Liver (tissue), 9 donors: Measurements from ENCODE around the gene PIEZO2. TPM values are rescaled to one million over a fixed set of nuclear protein-coding genes. Genes with fewer than 3 reads are reported as not detected.

Experiments
- DNase-seq: peaks from one replicate; pipeline ENCODE4 v3.0.0-alpha.2; 2017; ENCODE audit warnings: low spot score
- H3K27ac ChIP-seq, 2 donors: one replicate each; pipeline ENCODE4 v1.7.0; 2013; ENCODE audit warnings: inconsistent platforms in 2 of 2, low read length in 2 of 2, control low read depth in 1 of 2, low read depth in 1 of 2, mild to moderate bottlenecking in 1 of 2
- H3K27me3 ChIP-seq, 4 donors: one replicate each; pipeline versions ENCODE4 v1.6.1 to v1.7.0; 2013; ENCODE audit warnings: low read length in 3 of 4, inconsistent platforms in 1 of 4, mild to moderate bottlenecking in 1 of 4, moderate library complexity in 1 of 4; ENCODE audit not compliant: control insufficient read depth in 4 of 4, insufficient read depth in 4 of 4
- H3K36me3 ChIP-seq, 4 donors: one replicate each; pipeline versions ENCODE4 v1.6.1 to v1.7.0; 2013; ENCODE audit warnings: low read length in 3 of 4, mild to moderate bottlenecking in 3 of 4, low read depth in 1 of 4, moderate library complexity in 1 of 4; ENCODE audit not compliant: control insufficient read depth in 4 of 4, insufficient read depth in 3 of 4
- H3K4me1 ChIP-seq, 4 donors: one replicate each; pipeline versions ENCODE4 v1.6.1 to v1.7.0; 2013; ENCODE audit warnings: low read length in 3 of 4, mild to moderate bottlenecking in 3 of 4, moderate library complexity in 1 of 4; ENCODE audit not compliant: control insufficient read depth in 4 of 4, insufficient read depth in 4 of 4
- H3K4me3 ChIP-seq, 3 donors: one replicate each; pipeline versions ENCODE4 v1.6.1 to v1.7.0; 2013; ENCODE audit warnings: low read length in 3 of 3, control low read depth in 1 of 3, low read depth in 1 of 3, mild to moderate bottlenecking in 1 of 3
- H3K9ac ChIP-seq, 2 donors: one replicate each; pipeline ENCODE4 v1.7.0; 2013; ENCODE audit warnings: low read length in 2 of 2, mild to moderate bottlenecking in 2 of 2, moderate library complexity in 2 of 2, control low read depth in 1 of 2, low read depth in 1 of 2
- H3K9me3 ChIP-seq, 4 donors: one replicate each; pipeline versions ENCODE4 v1.6.1 to v1.7.0; 2013; ENCODE audit warnings: low read length in 3 of 4; ENCODE audit not compliant: control insufficient read depth in 4 of 4
- CTCF ChIP-seq: fragments of 150-350 bp; IDR thresholded peaks from 2 replicates; pipeline ENCODE4 v1.5.1; 2017; ENCODE audit warnings: improper control_type of control experiment, low read depth, low read length; ENCODE audit not compliant: missing input control
- EGR1 ChIP-seq, 2 donors: IDR thresholded peaks; 2 replicates each; pipeline ENCODE4 v1.6.1; 2016 to 2018; ENCODE audit warnings: antibody characterized with exemption in 2 of 2, low read depth in 2 of 2
- FOXA1 ChIP-seq: IDR thresholded peaks from 2 replicates; pipeline ENCODE4 v1.6.1; 2016; ENCODE audit warnings: antibody characterized with exemption
- GABPA ChIP-seq, 2 donors: IDR thresholded peaks in 1 of 2; conservative IDR thresholded peaks in 1 of 2; 2 replicates each; pipeline ENCODE4 v1.6.1; 2016; ENCODE audit warnings: antibody characterized with exemption in 2 of 2, mild to moderate bottlenecking in 1 of 2, moderate library complexity in 1 of 2
- HNF4A ChIP-seq, 2 donors: conservative IDR thresholded peaks; 2 replicates each; pipeline ENCODE4 v1.6.1; 2016; ENCODE audit warnings: antibody characterized with exemption in 2 of 2, mild to moderate bottlenecking in 2 of 2
- NR2F2 ChIP-seq: IDR thresholded peaks from 2 replicates; pipeline ENCODE4 v1.6.1; 2016; ENCODE audit warnings: antibody characterized with exemption
- RAD21 ChIP-seq, 2 donors: IDR thresholded peaks; 2 replicates each; pipeline ENCODE4 v1.6.1; 2016; ENCODE audit warnings: antibody characterized with exemption in 2 of 2, mild to moderate bottlenecking in 2 of 2
- REST ChIP-seq: IDR thresholded peaks from 2 replicates; pipeline ENCODE4 v1.6.1; 2016; ENCODE audit warnings: antibody characterized with exemption, mild to moderate bottlenecking
- WGBS: extraction: QIAGEN DNeasy Blood & Tissue Kit; methylation state at CpG from one replicate; pipeline ENCODE4 v1.1.7; 2013; 5-methylcytosine and 5-hydroxymethylcytosine counted together
- polyA plus RNA-seq, 2 donors: library from polyadenylated mRNA; stranded (reverse) in 1 of 2; unstranded in 1 of 2; fragments of 200-250 nt in 1 of 2; fragments of >200 nt in 1 of 2; fragmentation: Nextera tagmentation in 1 of 2; extraction: Ambion mirVana in 1 of 2; gene quantifications; one replicate each; pipeline versions ENCODE4 v1.2.1 to v1.2.3, GENCODE V29; 2013 to 2015
- total RNA-seq, 2 donors: library from RNA; depleted of rRNA; stranded (reverse); fragments of >200 nt; gene quantifications; one replicate each; pipeline ENCODE4 v1.2.3, GENCODE V29; 2014
- TF ChIP-seq, protein P1 (sequence below): IDR thresholded peaks from 2 replicates; pipeline ENCODE4 v1.6.1; 2016; ENCODE audit warnings: antibody characterized with exemption
- TF ChIP-seq, protein P2 (sequence below): IDR thresholded peaks from 2 replicates; pipeline ENCODE4 v1.6.1; 2016; ENCODE audit warnings: antibody characterized with exemption
- donor health status: healthy.
- donor health status: healthy.
- donor health status: healthy.
- donor health status: healthy.
- donor health status: healthy.

PIEZO2 gene
- total and polyA plus RNA-seq, 4 donors = 1.1 to 12.3 (median 4.8) TPM

DNA sequence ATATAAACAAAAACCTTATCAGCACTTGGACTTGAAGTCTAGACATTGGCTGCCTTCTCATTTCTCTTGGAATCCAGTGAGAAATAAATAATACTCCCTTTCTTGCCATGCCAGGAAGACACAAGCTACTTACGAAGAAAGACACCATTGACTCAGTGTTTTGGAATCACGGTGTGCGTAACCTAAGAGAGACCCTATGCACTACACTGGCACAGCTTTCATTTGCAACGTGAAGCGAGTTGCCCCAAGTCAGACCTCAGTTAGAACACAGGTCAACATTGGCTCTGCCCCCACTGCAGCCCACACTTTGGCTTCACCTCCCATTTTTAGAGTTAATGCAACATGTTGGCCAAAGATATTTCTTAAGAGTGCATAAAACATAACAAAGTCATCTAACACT lies 54.2 kb downstream of the PIEZO2 start:
- H3K4me1 ChIP-seq = no peaks in the 10 kb centered on the region
- no peak for TF ChIP-seq NR2F2
- TF ChIP-seq FOXA1 = no peak
- no peak for TF ChIP-seq HNF4A (conservative IDR thresholded peaks at IDR 0.05)
- TF ChIP-seq, protein P1, sequence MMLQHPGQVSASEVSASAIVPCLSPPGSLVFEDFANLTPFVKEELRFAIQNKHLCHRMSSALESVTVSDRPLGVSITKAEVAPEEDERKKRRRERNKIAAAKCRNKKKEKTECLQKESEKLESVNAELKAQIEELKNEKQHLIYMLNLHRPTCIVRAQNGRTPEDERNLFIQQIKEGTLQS = no peak
- TF ChIP-seq CTCF = no peak
- no peak for TF ChIP-seq REST
- TF ChIP-seq, protein P2, sequence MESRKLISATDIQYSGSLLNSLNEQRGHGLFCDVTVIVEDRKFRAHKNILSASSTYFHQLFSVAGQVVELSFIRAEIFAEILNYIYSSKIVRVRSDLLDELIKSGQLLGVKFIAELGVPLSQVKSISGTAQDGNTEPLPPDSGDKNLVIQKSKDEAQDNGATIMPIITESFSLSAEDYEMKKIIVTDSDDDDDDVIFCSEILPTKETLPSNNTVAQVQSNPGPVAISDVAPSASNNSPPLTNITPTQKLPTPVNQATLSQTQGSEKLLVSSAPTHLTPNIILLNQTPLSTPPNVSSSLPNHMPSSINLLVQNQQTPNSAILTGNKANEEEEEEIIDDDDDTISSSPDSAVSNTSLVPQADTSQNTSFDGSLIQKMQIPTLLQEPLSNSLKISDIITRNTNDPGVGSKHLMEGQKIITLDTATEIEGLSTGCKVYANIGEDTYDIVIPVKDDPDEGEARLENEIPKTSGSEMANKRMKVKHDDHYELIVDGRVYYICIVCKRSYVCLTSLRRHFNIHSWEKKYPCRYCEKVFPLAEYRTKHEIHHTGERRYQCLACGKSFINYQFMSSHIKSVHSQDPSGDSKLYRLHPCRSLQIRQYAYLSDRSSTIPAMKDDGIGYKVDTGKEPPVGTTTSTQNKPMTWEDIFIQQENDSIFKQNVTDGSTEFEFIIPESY = no peak
- TF ChIP-seq RAD21 (IDR thresholded peaks at IDR 0.05) = no peak
- no peak overlapping the region for H3K9ac ChIP-seq
- no peaks in the 10 kb centered on the region for H3K9me3 ChIP-seq
- H3K36me3 ChIP-seq = no peaks in the 10 kb centered on the region
- no peak overlapping the region for H3K4me3 ChIP-seq
- H3K27me3 ChIP-seq = no peaks in the 10 kb centered on the region
- WGBS = 93% methylated on average over 5 of the region's 5 CpGs
- H3K27ac ChIP-seq = no peak overlapping the region
- no peak for DNase-seq

DNA sequence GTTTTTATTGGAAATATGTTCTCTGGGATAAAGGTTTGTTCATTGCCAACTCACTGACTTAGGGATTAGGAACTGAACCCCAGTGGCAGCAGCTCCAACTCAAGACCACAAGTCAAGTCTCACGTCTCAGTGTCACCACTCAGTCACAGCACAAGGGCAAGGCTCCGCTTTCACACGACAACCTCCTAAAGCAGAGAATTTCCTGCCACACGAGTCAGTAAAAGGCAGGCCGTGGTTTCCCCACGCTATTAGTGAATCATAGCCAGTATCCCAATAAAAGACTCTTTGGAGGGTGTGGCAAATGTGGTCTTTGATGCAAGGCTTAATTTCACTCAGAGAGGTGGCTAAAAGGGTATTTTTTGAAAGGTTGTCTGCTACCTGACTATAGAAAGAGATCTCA lies 57.6 kb downstream of the PIEZO2 start:
- Histone ChIP-seq H3K4me3 (no peak overlapping the region), H3K9ac (no peak overlapping the region), H3K4me1 (no peaks in the 10 kb centered on the region), H3K27me3 (no peaks in the 10 kb centered on the region), H3K36me3 (no peaks in the 10 kb centered on the region), H3K27ac (no peak overlapping the region), H3K9me3 (no peaks in the 10 kb centered on the region)
- WGBS = 79% methylated on average over 6 of the region's 6 CpGs
- TF ChIP-seq, protein P2 = no peak
- TF ChIP-seq NR2F2 (no peak), FOXA1 (no peak), EGR1 (IDR thresholded peaks at IDR 0.05; ENCODE audit: low read depth in 2 of 2) (no peak), GABPA (IDR thresholded peaks at IDR 0.05 in 1 of 2, conservative IDR thresholded peaks at IDR 0.05 in 1 of 2) (no peak)
- TF ChIP-seq, protein P1 = no peak
- no peak for DNase-seq
